DOHH2 (cell line): ENCODE results near the gene FAM193A.

Experiments
- EZH2phosphoT487 ChIP-seq: fragments of 200-600 bp; sonication (generic); IDR thresholded peaks from 2 replicates; pipeline ENCODE4 v1.6.1; 2017; ENCODE audit warnings: borderline replicate concordance, mild to moderate bottlenecking, antibody characterized with exemption, low read length, moderate library complexity, mixed read lengths
- TF ChIP-seq, protein P1 (sequence below): fragments of 200-600 bp; sonication (generic); IDR thresholded peaks from one replicate; pipeline ENCODE4 v1.5.1; 2014; ENCODE audit warnings: antibody characterized with exemption, mild to moderate bottlenecking, low read depth, low read length; ENCODE audit not compliant: poor library complexity, severe bottlenecking

DNA sequence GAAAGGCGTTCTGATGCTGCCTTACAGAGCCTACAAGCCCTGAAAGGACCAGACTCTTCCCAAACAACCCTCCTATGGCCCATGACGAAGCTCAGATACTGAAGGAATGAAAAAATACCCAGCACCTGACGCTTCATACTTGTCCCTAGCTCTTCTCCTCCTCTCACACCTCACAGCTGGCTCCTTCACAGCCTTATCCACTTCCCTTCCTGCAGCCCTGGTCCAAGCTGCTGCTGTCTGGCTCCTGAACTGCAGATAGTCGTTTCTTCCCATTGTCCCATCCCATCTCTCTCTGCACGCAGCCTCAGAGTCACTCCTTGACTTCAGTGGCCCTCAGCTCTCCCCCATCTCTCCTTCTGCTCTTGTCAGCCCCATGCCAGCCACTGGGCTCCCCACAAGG, 56.6 kb downstream of the FAM193A start:
- TF ChIP-seq, protein P1, sequence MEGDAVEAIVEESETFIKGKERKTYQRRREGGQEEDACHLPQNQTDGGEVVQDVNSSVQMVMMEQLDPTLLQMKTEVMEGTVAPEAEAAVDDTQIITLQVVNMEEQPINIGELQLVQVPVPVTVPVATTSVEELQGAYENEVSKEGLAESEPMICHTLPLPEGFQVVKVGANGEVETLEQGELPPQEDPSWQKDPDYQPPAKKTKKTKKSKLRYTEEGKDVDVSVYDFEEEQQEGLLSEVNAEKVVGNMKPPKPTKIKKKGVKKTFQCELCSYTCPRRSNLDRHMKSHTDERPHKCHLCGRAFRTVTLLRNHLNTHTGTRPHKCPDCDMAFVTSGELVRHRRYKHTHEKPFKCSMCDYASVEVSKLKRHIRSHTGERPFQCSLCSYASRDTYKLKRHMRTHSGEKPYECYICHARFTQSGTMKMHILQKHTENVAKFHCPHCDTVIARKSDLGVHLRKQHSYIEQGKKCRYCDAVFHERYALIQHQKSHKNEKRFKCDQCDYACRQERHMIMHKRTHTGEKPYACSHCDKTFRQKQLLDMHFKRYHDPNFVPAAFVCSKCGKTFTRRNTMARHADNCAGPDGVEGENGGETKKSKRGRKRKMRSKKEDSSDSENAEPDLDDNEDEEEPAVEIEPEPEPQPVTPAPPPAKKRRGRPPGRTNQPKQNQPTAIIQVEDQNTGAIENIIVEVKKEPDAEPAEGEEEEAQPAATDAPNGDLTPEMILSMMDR = no peak
- TF ChIP-seq EZH2phosphoT487 = no peak
